ENCODE measurements around the gene TMEM198. TPM values are rescaled to one million over a fixed set of nuclear protein-coding genes. Genes with fewer than 3 reads are reported as not detected.

Gene TMEM198
- total and polyA plus RNA-seq, 9 of the 15 experiments (the other 6 are each of a cell fraction or from before 2014, with no cell fraction given) = 0.03 to 3.8 (median 1.0) TPM

DNA sequence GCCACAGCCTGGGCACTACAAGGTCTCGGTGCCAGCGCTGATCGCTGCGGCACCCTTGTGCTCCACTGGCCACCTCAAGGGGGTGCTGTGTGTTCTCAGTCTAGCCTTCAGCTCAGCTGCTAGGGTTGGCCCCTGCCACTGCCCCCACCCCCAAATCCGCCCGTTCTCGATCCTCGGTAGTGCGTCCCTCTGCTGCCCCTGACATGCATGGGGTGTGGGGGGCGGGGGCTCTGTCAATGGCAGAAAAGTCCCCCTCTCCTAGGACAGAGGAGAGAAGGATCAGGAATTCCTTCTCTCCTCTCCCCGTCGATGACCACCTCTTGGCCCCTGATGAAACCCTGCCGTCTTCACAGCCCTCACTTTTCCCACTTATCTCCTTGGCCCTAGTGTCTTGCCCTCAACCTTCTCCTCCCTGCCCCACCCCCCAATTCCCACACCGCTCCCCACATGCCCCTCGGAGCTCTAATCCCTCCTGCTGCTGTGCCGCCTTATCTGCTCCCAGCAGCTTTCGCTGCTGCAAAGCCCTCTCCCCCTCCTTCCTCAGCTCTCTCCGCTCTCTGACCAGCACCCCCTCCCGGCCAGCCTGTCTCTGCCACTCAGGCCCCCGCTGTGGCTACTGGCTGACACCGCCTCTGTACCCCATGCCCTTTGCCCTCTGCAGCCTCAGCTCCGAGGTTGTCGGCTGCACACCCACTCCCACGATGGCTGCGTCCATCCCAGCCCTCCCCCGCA is 33.9 kb upstream of the TMEM198 start:
- no TSS peak for BruUV-seq (replicated peaks)
- intact Hi-C loops (cut with micrococcal nuclease) = loop anchor here (1.0 kb wide), 3 partner anchors 11 to 16 kb away; partner anchors contain the start of gene GMPPA
- H3K4me1 ChIP-seq (replicated peaks in 1 of 2; ENCODE audit: control insufficient read depth in 2 of 2, insufficient read depth in 2 of 2, low read length in 2 of 2) = peaks cover 68 to 98% of the 10 kb centered on the region in 2 experiments
- DNase-seq (ENCODE audit: extremely low read depth in 1 of 4, low spot score in 3 of 4) (peak; percentile 83 to 95 (median 88)), FAIRE-seq (peak; percentile 96), ATAC-seq (peak; percentile 71)
- no peak overlapping the region for H3K4me3 ChIP-seq
- H3K9me1 ChIP-seq (ENCODE audit: control insufficient read depth, insufficient read depth, low read length) = no peaks in the 10 kb centered on the region
- no peaks in the 10 kb centered on the region for H3K9me3 ChIP-seq (replicated peaks; ENCODE audit: control insufficient read depth, insufficient read depth, low read depth, low read length)
- WGBS (ENCODE audit: insufficient coverage, low coverage, missing lambda C conversion rate) = 0% methylated on average over 9 of the region's 26 CpGs
- CTCF ChIA-PET (ENCODE audit: low intra/inter-chr PET ratio) = interaction anchor here (0.7 to 1.4 kb wide), 4 partner anchors 14 to 107 kb away, joined by 3 to 8 read pairs (median 4); a partner anchor contains a TSS
- peaks cover 27% of the 10 kb centered on the region; the same call in 1 of the 3 replicates for H3K36me3 ChIP-seq (ENCODE audit: control insufficient read depth, insufficient read depth, low read length)
- H3K4me2 ChIP-seq (ENCODE audit: insufficient read depth, low read length) = peak overlapping the region; percentile 78
- in situ Hi-C loops (cut with MboI) = no loop called here
- POLR2A ChIA-PET = interaction anchor here (0.6 to 3.4 kb wide), 4 partner anchors 10 to 18 kb away, joined by 3 to 37 read pairs (median 3); partner anchors contain the start of gene GMPPA
- peak overlapping the region; percentile 38; the same call in 1 of the 2 replicates for H2AFZ ChIP-seq (ENCODE audit: low read depth, low read length)
- peaks cover 7% of the 10 kb centered on the region for H3K79me2 ChIP-seq (ENCODE audit: control insufficient read depth, insufficient read depth, low read length)
- H3K27me3 ChIP-seq (ENCODE audit: control insufficient read depth in 2 of 2, insufficient read depth in 2 of 2, low read length in 2 of 2) = no peaks in the 10 kb centered on the region
- no peaks in the 10 kb centered on the region for H4K20me1 ChIP-seq (replicated peaks; ENCODE audit: control insufficient read depth, insufficient read depth, low read length)
- H3K27ac ChIP-seq (ENCODE audit: extremely low read depth, low read depth, low read length) = peak overlapping the region; percentile 89
- H3K9ac ChIP-seq (ENCODE audit: insufficient read depth in 1 of 2, low read depth in 2 of 2, low read length in 2 of 2) = peak overlapping the region; percentile 63 to 78
- no peak for TF ChIP-seq SMAD2 (IDR thresholded peaks at IDR 0.05; ENCODE audit: low read depth, low read length)
- no peak for TF ChIP-seq ZNF274 (IDR thresholded peaks at IDR 0.05; ENCODE audit: borderline replicate concordance, low read depth, low read length)
- TF ChIP-seq OTX1 (CRISPR knock-in tag; IDR thresholded peaks at IDR 0.05) = peak; percentile 34; the same call in 1 of the 2 replicates
- TF ChIP-seq CAMTA2 (CRISPR knock-in tag; conservative IDR thresholded peaks at IDR 0.05) = no peak
- no peak for TF ChIP-seq HNRNPH1 (optimal IDR thresholded peaks at IDR 0.05; ENCODE audit: low read depth, low read length)
- TF ChIP-seq, protein P1, sequence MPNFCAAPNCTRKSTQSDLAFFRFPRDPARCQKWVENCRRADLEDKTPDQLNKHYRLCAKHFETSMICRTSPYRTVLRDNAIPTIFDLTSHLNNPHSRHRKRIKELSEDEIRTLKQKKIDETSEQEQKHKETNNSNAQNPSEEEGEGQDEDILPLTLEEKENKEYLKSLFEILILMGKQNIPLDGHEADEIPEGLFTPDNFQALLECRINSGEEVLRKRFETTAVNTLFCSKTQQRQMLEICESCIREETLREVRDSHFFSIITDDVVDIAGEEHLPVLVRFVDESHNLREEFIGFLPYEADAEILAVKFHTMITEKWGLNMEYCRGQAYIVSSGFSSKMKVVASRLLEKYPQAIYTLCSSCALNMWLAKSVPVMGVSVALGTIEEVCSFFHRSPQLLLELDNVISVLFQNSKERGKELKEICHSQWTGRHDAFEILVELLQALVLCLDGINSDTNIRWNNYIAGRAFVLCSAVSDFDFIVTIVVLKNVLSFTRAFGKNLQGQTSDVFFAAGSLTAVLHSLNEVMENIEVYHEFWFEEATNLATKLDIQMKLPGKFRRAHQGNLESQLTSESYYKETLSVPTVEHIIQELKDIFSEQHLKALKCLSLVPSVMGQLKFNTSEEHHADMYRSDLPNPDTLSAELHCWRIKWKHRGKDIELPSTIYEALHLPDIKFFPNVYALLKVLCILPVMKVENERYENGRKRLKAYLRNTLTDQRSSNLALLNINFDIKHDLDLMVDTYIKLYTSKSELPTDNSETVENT (CRISPR knock-in tag; IDR thresholded peaks at IDR 0.05) = no peak
- TF ChIP-seq, protein P2, sequence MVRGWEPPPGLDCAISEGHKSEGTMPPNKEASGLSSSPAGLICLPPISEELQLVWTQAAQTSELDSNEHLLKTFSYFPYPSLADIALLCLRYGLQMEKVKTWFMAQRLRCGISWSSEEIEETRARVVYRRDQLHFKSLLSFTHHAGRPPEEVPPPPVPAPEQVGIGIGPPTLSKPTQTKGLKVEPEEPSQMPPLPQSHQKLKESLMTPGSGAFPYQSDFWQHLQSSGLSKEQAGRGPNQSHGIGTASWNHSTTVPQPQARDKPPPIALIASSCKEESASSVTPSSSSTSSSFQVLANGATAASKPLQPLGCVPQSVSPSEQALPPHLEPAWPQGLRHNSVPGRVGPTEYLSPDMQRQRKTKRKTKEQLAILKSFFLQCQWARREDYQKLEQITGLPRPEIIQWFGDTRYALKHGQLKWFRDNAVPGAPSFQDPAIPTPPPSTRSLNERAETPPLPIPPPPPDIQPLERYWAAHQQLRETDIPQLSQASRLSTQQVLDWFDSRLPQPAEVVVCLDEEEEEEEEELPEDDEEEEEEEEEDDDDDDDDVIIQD (CRISPR knock-in tag; IDR thresholded peaks at IDR 0.05) = no peak
- TF ChIP-seq NFE2 (IDR thresholded peaks at IDR 0.05; ENCODE audit: low read depth) = no peak; the same call in 1 of the 2 replicates
- peak; percentile 99 for TF ChIP-seq ARID1B (IDR thresholded peaks at IDR 0.05)
- TF ChIP-seq ZNF445 (CRISPR knock-in tag; IDR thresholded peaks at IDR 0.05; ENCODE audit: low read depth) = no peak
- TF ChIP-seq VEZF1 (CRISPR knock-in tag; IDR thresholded peaks at IDR 0.05) = peak; percentile 98
- TF ChIP-seq HEY1 (CRISPR knock-in tag; IDR thresholded peaks at IDR 0.05; ENCODE audit: borderline replicate concordance) = no peak
- TF ChIP-seq MXI1 (IDR thresholded peaks at IDR 0.05; ENCODE audit: low read depth, low read length) = no peak
- TF ChIP-seq FOXK2 (conservative IDR thresholded peaks at IDR 0.05 in 1 of 2, IDR thresholded peaks at IDR 0.05 in 1 of 2; ENCODE audit: low read depth in 2 of 2) = peak; percentile 54 to 61; a peak in 2 of 4 replicates
- TF ChIP-seq SRSF1 (IDR thresholded peaks at IDR 0.05; ENCODE audit: low read depth, low read length) = no peak
- no peak for TF ChIP-seq TSC22D4 (tag; IDR thresholded peaks at IDR 0.05)

Measured in K562 (cell line).